H9 (cell line): ENCODE measurements around the gene ADGRL3. TPM values are rescaled to one million over a fixed set of nuclear protein-coding genes. Genes with fewer than 3 reads are reported as not detected.
A peak's percentile ranks its signal among the peaks of the same experiment; 100 is the strongest.

ENCODE experiments used
- DNase-seq: peaks from one replicate; pipeline ENCODE4 v3.0.0-alpha.2; 2017
- H2AFZ ChIP-seq: one replicate; pipeline ENCODE4 v1.6.1; 2013; ENCODE audit warnings: mild to moderate bottlenecking, low read length, control low read depth, moderate library complexity
- H2AK5ac ChIP-seq: 2 replicates; pipeline ENCODE4 v1.6.1; 2013; ENCODE audit warnings: low read length, control low read depth, mixed read lengths; ENCODE audit not compliant: insufficient read length
- H2BK120ac ChIP-seq: one replicate; pipeline ENCODE4 v1.6.1; 2013; ENCODE audit warnings: low read depth, mild to moderate bottlenecking, low read length, control low read depth, inconsistent platforms; ENCODE audit not compliant: poor library complexity, severe bottlenecking
- H2BK12ac ChIP-seq: 2 replicates; pipeline ENCODE4 v1.6.1; 2013; ENCODE audit warnings: low read length, control low read depth, mixed read lengths, low read depth; ENCODE audit not compliant: insufficient read length
- H2BK15ac ChIP-seq: 2 replicates; pipeline ENCODE4 v1.6.1; 2013; ENCODE audit warnings: low read depth, low read length, control low read depth
- H2BK20ac ChIP-seq: one replicate; pipeline ENCODE4 v1.6.1; 2013; ENCODE audit warnings: low read depth, mild to moderate bottlenecking, low read length, control low read depth, inconsistent platforms; ENCODE audit not compliant: poor library complexity, severe bottlenecking
- H2BK5ac ChIP-seq: 2 replicates; pipeline ENCODE4 v1.6.1; 2013; ENCODE audit warnings: low read length, control low read depth, mixed read lengths; ENCODE audit not compliant: insufficient read length
- H3K14ac ChIP-seq: 2 replicates; pipeline ENCODE4 v1.6.1; 2013; ENCODE audit warnings: low read length, control low read depth; ENCODE audit not compliant: insufficient read depth
- H3K18ac ChIP-seq: 2 replicates; pipeline ENCODE4 v1.6.1; 2013; ENCODE audit warnings: low read depth, mild to moderate bottlenecking, mixed read lengths, low read length, control low read depth; ENCODE audit not compliant: insufficient read length
- H3K23ac ChIP-seq: 2 replicates; pipeline ENCODE4 v1.6.1; 2013; ENCODE audit warnings: low read length, control low read depth, mixed read lengths, low read depth; ENCODE audit not compliant: insufficient read length
- H3K23me2 ChIP-seq: 2 replicates; pipeline ENCODE4 v1.6.1; 2013; ENCODE audit warnings: low read depth, mild to moderate bottlenecking, mixed read lengths, low read length, control low read depth; ENCODE audit not compliant: insufficient read length, poor library complexity, severe bottlenecking
- H3K27ac ChIP-seq: 2 replicates; pipeline ENCODE4 v1.5.1; 2013; ENCODE audit warnings: low read length, control low read depth, mixed read lengths, low read depth; ENCODE audit not compliant: insufficient read length
- H3K27me3 ChIP-seq: 2 replicates; pipeline ENCODE4 v1.6.1; 2013; ENCODE audit warnings: low read length, control low read depth, inconsistent platforms; ENCODE audit not compliant: insufficient read depth
- H3K4ac ChIP-seq: 2 replicates; pipeline ENCODE4 v1.6.1; 2013; ENCODE audit warnings: low read depth, mild to moderate bottlenecking, control low read depth, inconsistent platforms, low read length, moderate library complexity
- H3K4me1 ChIP-seq: 2 replicates; pipeline ENCODE4 v1.6.1; 2013; ENCODE audit warnings: low read length, control low read depth, inconsistent platforms; ENCODE audit not compliant: insufficient read depth
- H3K4me2 ChIP-seq: 2 replicates; pipeline ENCODE4 v1.6.1; 2013; ENCODE audit warnings: low read length, control low read depth, mixed read lengths; ENCODE audit not compliant: insufficient read length, insufficient read depth
- H3K56ac ChIP-seq: 2 replicates; pipeline ENCODE4 v1.6.1; 2013; ENCODE audit warnings: low read depth, mild to moderate bottlenecking, mixed read lengths, low read length, control low read depth; ENCODE audit not compliant: insufficient read length
- H3K79me1 ChIP-seq: 2 replicates; pipeline ENCODE4 v1.6.1; 2013; ENCODE audit warnings: low read depth, mild to moderate bottlenecking, moderate library complexity, low read length, control low read depth, inconsistent platforms; ENCODE audit not compliant: insufficient read depth, poor library complexity, severe bottlenecking
- H3K79me2 ChIP-seq: 2 replicates; pipeline ENCODE4 v1.6.1; 2013; ENCODE audit warnings: low read length, control low read depth, inconsistent platforms; ENCODE audit not compliant: insufficient read depth
- H3K9ac ChIP-seq: 2 replicates; pipeline ENCODE4 v1.6.1; 2013; ENCODE audit warnings: low read length, control low read depth, mixed read lengths; ENCODE audit not compliant: insufficient read length; ENCODE audit errors: extremely low read depth
- H3K9me3 ChIP-seq: one replicate; pipeline ENCODE4 v1.6.1; 2013; ENCODE audit warnings: low read depth, low read length, inconsistent platforms; ENCODE audit not compliant: control insufficient read depth
- H3T11ph ChIP-seq: one replicate; pipeline ENCODE4 v1.6.1; 2013; ENCODE audit warnings: mild to moderate bottlenecking, low read length, control low read depth, inconsistent platforms
- H4K20me1 ChIP-seq: one replicate; pipeline ENCODE4 v1.6.1; 2013; ENCODE audit not compliant: control insufficient read depth, insufficient read length, insufficient read depth
- H4K5ac ChIP-seq: 2 replicates; pipeline ENCODE4 v1.6.1; 2013; ENCODE audit warnings: low read depth, mild to moderate bottlenecking, mixed read lengths, low read length, control low read depth; ENCODE audit not compliant: insufficient read length
- H4K8ac ChIP-seq: replicated peaks from 2 replicates; pipeline ENCODE4 v1.6.1; 2013; ENCODE audit warnings: low read length, control low read depth, mixed read lengths, low read depth; ENCODE audit not compliant: insufficient read length
- H4K91ac ChIP-seq: 2 replicates; pipeline ENCODE4 v1.6.1; 2013; ENCODE audit warnings: low read depth, mild to moderate bottlenecking, moderate library complexity, mixed read lengths, low read length, control low read depth; ENCODE audit not compliant: insufficient read length
- H3K27ac Mint-ChIP-seq, 3 experiments: 2 replicates in 2 of 3; 3 replicates in 1 of 3; pipeline ENCODE4 v1.8.0; 2020 to 2021; ENCODE audit warnings: mixed read lengths in 3 of 3, mild to moderate bottlenecking in 1 of 3, moderate library complexity in 1 of 3
- H3K27me3 Mint-ChIP-seq: 2 replicates; pipeline ENCODE4 v1.8.0; 2021; ENCODE audit warnings: low read depth, mild to moderate bottlenecking, moderate library complexity, mixed read lengths
- H3K36me3 Mint-ChIP-seq, 3 experiments: 2 replicates in 2 of 3; 3 replicates in 1 of 3; pipeline ENCODE4 v1.8.0; 2020 to 2021; ENCODE audit warnings: low read depth in 3 of 3, mixed read lengths in 3 of 3; ENCODE audit not compliant: insufficient read depth in 1 of 3
- H3K4me1 Mint-ChIP-seq, 2 experiments: 2 replicates each; pipeline ENCODE4 v1.8.0; 2020; ENCODE audit warnings: mixed read lengths in 2 of 2
- H3K4me3 Mint-ChIP-seq, 2 experiments: 2 replicates in 1 of 2; 3 replicates in 1 of 2; pipeline ENCODE4 v1.8.0; 2020 to 2021; ENCODE audit warnings: mild to moderate bottlenecking in 2 of 2, mixed read lengths in 2 of 2, moderate library complexity in 1 of 2
- H3K9me3 Mint-ChIP-seq, 2 experiments: 2 replicates in 1 of 2; 3 replicates in 1 of 2; pipeline ENCODE4 v1.8.0; 2020; ENCODE audit warnings: mild to moderate bottlenecking in 2 of 2, mixed read lengths in 2 of 2, moderate library complexity in 1 of 2
- WGBS: extraction: QIAGEN DNeasy Blood & Tissue Kit; methylation state at CpG from one replicate; pipeline ENCODE4 v1.1.7; 2013; ENCODE audit warnings: missing lambda C conversion rate, low lambda C conversion rate, mixed read lengths; ENCODE audit not compliant: insufficient read length; ENCODE audit errors: extremely low coverage; 5-methylcytosine and 5-hydroxymethylcytosine counted together
- total RNA-seq: library from RNA; stranded (reverse); gene quantifications from 2 replicates; pipeline ENCODE4 v1.2.1, GENCODE V29; 2021
- TF ChIP-seq, protein P1 (sequence below): fragments of 200-600 bp; sonication (generic); conservative IDR thresholded peaks from 3 replicates; pipeline ENCODE4 v1.8.0; 2021; ENCODE audit warnings: antibody characterized with exemption, mild to moderate bottlenecking

The ADGRL3 gene
- total RNA-seq, 1 experiment from 2014 or later, result 5.9 TPM

GRCh38 chr4:61520681-61521160 is 320.6 kb downstream of the ADGRL3 start:
- Histone ChIP-seq H3K9ac (no peak overlapping the region), H2BK5ac (no peak overlapping the region), H3T11ph (no peak overlapping the region), H4K8ac (no peak overlapping the region), H3K27me3 (no peaks in the 10 kb centered on the region), H2BK20ac (no peak overlapping the region), H2AFZ (no peak overlapping the region), H3K79me2 (no peaks in the 10 kb centered on the region), H2BK15ac (no peak overlapping the region), H3K56ac (no peak overlapping the region), H3K23ac (no peak overlapping the region), H4K5ac (no peak overlapping the region), H3K4me2 (peak overlapping the region; percentile 45), H3K79me1 (no peaks in the 10 kb centered on the region), H3K27ac (peak overlapping the region; percentile 42), H3K14ac (no peak overlapping the region), H3K9me3 (no peaks in the 10 kb centered on the region), H2BK12ac (no peak overlapping the region), H4K20me1 (no peaks in the 10 kb centered on the region), H2AK5ac (peak overlapping the region; percentile 26), H3K4ac (no peak overlapping the region), H3K4me1 (peaks cover 5% of the 10 kb centered on the region), H4K91ac (no peak overlapping the region), H3K18ac (no peak overlapping the region), H2BK120ac (no peak overlapping the region), H3K23me2 (no peaks in the 10 kb centered on the region)
- no CpG with 5 or more reads among the region's 1 CpG for WGBS
- no peak overlapping the region for H3K4me3 Mint-ChIP-seq
- peak overlapping the region in 2 of 3 experiments; percentile 65 to 94; a peak in 4 of 7 replicates for H3K27ac Mint-ChIP-seq
- DNase-seq, result no peak
- H3K27me3 Mint-ChIP-seq, result no peaks in the 10 kb centered on the region
- TF ChIP-seq, protein P1, sequence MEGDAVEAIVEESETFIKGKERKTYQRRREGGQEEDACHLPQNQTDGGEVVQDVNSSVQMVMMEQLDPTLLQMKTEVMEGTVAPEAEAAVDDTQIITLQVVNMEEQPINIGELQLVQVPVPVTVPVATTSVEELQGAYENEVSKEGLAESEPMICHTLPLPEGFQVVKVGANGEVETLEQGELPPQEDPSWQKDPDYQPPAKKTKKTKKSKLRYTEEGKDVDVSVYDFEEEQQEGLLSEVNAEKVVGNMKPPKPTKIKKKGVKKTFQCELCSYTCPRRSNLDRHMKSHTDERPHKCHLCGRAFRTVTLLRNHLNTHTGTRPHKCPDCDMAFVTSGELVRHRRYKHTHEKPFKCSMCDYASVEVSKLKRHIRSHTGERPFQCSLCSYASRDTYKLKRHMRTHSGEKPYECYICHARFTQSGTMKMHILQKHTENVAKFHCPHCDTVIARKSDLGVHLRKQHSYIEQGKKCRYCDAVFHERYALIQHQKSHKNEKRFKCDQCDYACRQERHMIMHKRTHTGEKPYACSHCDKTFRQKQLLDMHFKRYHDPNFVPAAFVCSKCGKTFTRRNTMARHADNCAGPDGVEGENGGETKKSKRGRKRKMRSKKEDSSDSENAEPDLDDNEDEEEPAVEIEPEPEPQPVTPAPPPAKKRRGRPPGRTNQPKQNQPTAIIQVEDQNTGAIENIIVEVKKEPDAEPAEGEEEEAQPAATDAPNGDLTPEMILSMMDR, result no peak
- H3K4me1 Mint-ChIP-seq, result peaks cover 27 to 36% of the 10 kb centered on the region in 2 experiments
- no peaks in the 10 kb centered on the region for H3K36me3 Mint-ChIP-seq
- H3K9me3 Mint-ChIP-seq, result no peaks in the 10 kb centered on the region
